Endothelial cell of umbilical vein (primary cell): ENCODE results near the gene CPB1.

ENCODE experiments used
- CTCF ChIP-seq, 2 donors: IDR thresholded peaks; 1 replicate in 1 of 2; 2 replicates in 1 of 2; pipeline ENCODE4 v1.5.1; 2011; ENCODE audit warnings: low read length in 2 of 2, mild to moderate bottlenecking in 2 of 2, moderate library complexity in 2 of 2, control low read depth in 1 of 2, inconsistent platforms in 1 of 2, low read depth in 1 of 2; ENCODE audit not compliant: insufficient read depth in 1 of 2; ENCODE audit errors: extremely low read depth in 1 of 2
- JUN ChIP-seq: IDR thresholded peaks from 2 replicates; pipeline ENCODE4 v1.6.1; 2011; ENCODE audit warnings: borderline replicate concordance, low read depth; ENCODE audit not compliant: insufficient read length, insufficient read depth
- MAX ChIP-seq: IDR thresholded peaks from 2 replicates; pipeline ENCODE4 v1.6.1; 2011; ENCODE audit not compliant: insufficient read depth, insufficient read length
- MYC ChIP-seq: IDR thresholded peaks from one replicate; pipeline ENCODE4 v1.6.1; 2011; ENCODE audit warnings: mild to moderate bottlenecking, low read depth, low read length
- POLR2A ChIP-seq: IDR thresholded peaks from 2 replicates; pipeline ENCODE4 v1.6.1; 2012; ENCODE audit warnings: low read depth, mild to moderate bottlenecking, control low read depth, low read length
- POLR2AphosphoS5 ChIP-seq: IDR thresholded peaks from 2 replicates; pipeline ENCODE4 v1.6.1; 2012; ENCODE audit warnings: low read depth, mild to moderate bottlenecking, control low read depth, low read length, moderate library complexity; ENCODE audit not compliant: insufficient read depth

DNA sequence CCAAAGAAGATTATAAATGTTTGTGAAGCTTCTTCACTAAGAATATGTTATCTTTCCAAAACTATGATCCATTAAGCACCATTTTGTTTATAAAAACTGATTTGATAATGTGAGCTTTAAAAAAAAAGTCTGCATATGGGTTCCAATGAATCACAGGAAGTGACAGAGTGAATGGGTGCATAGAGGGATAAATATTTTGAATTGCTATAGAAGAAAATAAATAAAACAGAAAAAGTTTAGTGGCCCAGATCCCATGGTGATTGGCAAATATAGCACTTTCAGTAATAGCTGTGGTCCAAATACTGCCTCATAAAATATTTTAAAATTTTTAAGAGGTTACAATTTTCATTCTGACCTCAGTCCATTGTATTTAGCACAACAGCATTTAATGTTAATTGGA is 56.6 kb downstream of the CPB1 start:
- no peak for TF ChIP-seq CTCF (IDR thresholded peaks at IDR 0.05; ENCODE audit: extremely low read depth in 1 of 2, insufficient read depth in 1 of 2, low read depth in 1 of 2, low read length in 2 of 2)
- no peak for TF ChIP-seq POLR2AphosphoS5
- TF ChIP-seq MYC, result no peak
- TF ChIP-seq JUN, result peak; percentile 40
- TF ChIP-seq POLR2A, result no peak
- no peak for TF ChIP-seq MAX
